HG03045 (cell line): Measurements from ENCODE around the gene APOC1.
A peak's percentile ranks its signal among the peaks of the same experiment; 100 is the strongest.
"Not testable (repeated sequence)": the region's sequence is repeated elsewhere in the genome, so short reads cannot be mapped to it uniquely, and the experiment has no call there.

Experiments used
- ATAC-seq: cut with Tn5 transposase; IDR thresholded peaks from one replicate; pipeline ENCODE4 v1.9.1; 2021; ENCODE audit warnings: mild to moderate bottlenecking, moderate library complexity; ENCODE audit not compliant: unreplicated experiment

APOC1 gene

GRCh38 chr19:44912854-44913253 lies 1.6 kb upstream of the APOC1 start:
- ATAC-seq, result no peak

GRCh38 chr19:44913512-44914432 lies 636 bp upstream of the APOC1 start:
- not testable (repeated sequence) for ATAC-seq

- ATAC-seq, result no peak
Measured at GRCh38 chr19:44924243-44924725, 9.9 kb downstream of the APOC1 start.

GRCh38 chr19:44925114-44925891 lies 10.9 kb downstream of the APOC1 start:
- ATAC-seq, result no peak

- ATAC-seq, result not testable (repeated sequence)
Measured at GRCh38 chr19:44926245-44927077, 12.1 kb downstream of the APOC1 start.

GRCh38 chr19:44927746-44928145 lies 13.3 kb downstream of the APOC1 start:
- ATAC-seq, result no peak

- ATAC-seq, result no peak
Measured at GRCh38 chr19:44930088-44930487, 15.7 kb downstream of the APOC1 start.

GRCh38 chr19:44931541-44931940 lies 17.1 kb downstream of the APOC1 start:
- ATAC-seq, result no peak

- ATAC-seq, result no peak
Measured at GRCh38 chr19:44939668-44940067, 25.3 kb downstream of the APOC1 start.

GRCh38 chr19:44942067-44942571 lies 27.7 kb downstream of the APOC1 start, which contains the start of gene APOC4:
TSS of gene APOC4 (plus strand) at chr19:44942237. CDS start at chr19:44942278, 41 bp downstream.
- no peak for ATAC-seq

GRCh38 chr19:44943801-44944249 lies 29.4 kb downstream of the APOC1 start:
- no peak for ATAC-seq

- no peak for ATAC-seq
Measured at GRCh38 chr19:44947041-44947581, 32.7 kb downstream of the APOC1 start.

GRCh38 chr19:44948237-44948636 lies 33.8 kb downstream of the APOC1 start:
- ATAC-seq, result no peak

GRCh38 chr19:44948763-44949374 lies 34.5 kb downstream of the APOC1 start:
- no peak for ATAC-seq

- no peak for ATAC-seq
Measured at GRCh38 chr19:44949550-44949949, 35.1 kb downstream of the APOC1 start.

GRCh38 chr19:44951179-44952159 lies 37.1 kb downstream of the APOC1 start:
- ATAC-seq, result no peak

- no peak for ATAC-seq
Measured at GRCh38 chr19:44954278-44954648, 39.9 kb downstream of the APOC1 start.

GRCh38 chr19:44954649-44955504 lies 40.5 kb downstream of the APOC1 start, which contains the start of gene CLPTM1:
TSS of gene CLPTM1 (plus strand) at chr19:44955380. CDS start at chr19:44955396, 16 bp downstream.
- peak; percentile 80 for ATAC-seq
